Neural progenitor cell (in vitro differentiated cells): ENCODE data around the gene NT5C1A.

ENCODE experiments used
- EZH2 ChIP-seq: fragments of 200-600 bp; sonication (generic); IDR thresholded peaks from 2 replicates; pipeline ENCODE4 v1.6.1; 2017; ENCODE audit warnings: antibody characterized with exemption, mild to moderate bottlenecking, moderate library complexity
- EZH2phosphoT487 ChIP-seq: fragments of 200-600 bp; sonication (generic); IDR thresholded peaks from 2 replicates; pipeline ENCODE4 v1.6.1; 2017; ENCODE audit warnings: antibody characterized with exemption
- TF ChIP-seq, protein P1 (sequence below): fragments of 200-600 bp; sonication (generic); IDR thresholded peaks from 2 replicates; pipeline ENCODE4 v1.5.1; 2017; ENCODE audit warnings: antibody characterized with exemption, mild to moderate bottlenecking

DNA sequence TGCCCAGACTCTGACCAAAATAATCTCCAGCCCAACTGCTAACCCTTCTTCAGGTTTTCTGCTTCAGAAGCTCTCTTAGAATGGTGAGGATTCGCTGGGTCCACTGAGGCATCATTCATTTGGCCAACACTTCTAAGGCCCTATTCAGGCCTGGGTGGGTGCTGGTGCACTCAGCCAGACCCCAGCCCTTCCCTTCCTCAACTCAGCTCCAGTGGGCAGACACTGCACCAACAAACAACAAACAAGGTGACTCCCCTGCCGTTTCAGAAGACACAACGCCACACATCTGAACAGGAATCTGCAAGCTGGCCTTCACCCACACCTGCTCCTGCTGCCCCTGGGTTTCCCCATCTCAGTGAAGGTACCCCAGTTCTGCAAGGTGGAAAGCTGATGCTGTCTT, 38.5 kb downstream of the NT5C1A start:
- TF ChIP-seq, protein P1, sequence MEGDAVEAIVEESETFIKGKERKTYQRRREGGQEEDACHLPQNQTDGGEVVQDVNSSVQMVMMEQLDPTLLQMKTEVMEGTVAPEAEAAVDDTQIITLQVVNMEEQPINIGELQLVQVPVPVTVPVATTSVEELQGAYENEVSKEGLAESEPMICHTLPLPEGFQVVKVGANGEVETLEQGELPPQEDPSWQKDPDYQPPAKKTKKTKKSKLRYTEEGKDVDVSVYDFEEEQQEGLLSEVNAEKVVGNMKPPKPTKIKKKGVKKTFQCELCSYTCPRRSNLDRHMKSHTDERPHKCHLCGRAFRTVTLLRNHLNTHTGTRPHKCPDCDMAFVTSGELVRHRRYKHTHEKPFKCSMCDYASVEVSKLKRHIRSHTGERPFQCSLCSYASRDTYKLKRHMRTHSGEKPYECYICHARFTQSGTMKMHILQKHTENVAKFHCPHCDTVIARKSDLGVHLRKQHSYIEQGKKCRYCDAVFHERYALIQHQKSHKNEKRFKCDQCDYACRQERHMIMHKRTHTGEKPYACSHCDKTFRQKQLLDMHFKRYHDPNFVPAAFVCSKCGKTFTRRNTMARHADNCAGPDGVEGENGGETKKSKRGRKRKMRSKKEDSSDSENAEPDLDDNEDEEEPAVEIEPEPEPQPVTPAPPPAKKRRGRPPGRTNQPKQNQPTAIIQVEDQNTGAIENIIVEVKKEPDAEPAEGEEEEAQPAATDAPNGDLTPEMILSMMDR: no peak
- no peak for TF ChIP-seq EZH2
- no peak for TF ChIP-seq EZH2phosphoT487
